Measurements from ENCODE around the gene ITGA3. TPM values are rescaled to one million over a fixed set of nuclear protein-coding genes. Genes with fewer than 3 reads are reported as not detected.

ITGA3 gene
- total and polyA plus RNA-seq, 2 experiments from 2014 or later: 105 to 330 TPM

DNA sequence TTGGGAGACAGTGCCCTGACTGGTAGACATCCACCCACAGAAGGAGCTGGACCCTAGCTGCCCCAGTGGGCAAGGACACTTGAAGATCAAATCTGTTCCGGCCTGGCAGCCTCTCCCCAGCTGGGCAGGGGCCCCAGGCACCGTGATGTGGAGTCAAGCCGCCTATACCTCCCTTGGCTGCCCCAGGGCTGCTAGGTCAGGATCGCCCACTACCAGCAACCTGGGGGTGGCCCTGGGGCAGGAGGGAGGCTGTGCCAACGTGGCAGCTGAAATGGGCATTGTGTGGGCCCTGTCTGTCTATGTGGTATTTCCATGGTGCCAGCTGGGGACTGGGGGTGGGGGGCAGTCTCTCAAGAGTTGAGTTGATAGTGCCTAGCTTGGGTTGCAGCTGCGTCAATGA is 40.2 kb downstream of the ITGA3 start:
- Histone ChIP-seq H3K4me3 (peak overlapping the region; percentile 86), H3K9me3 (ENCODE audit: low read depth) (no peaks in the 10 kb centered on the region), H3K9ac (peak overlapping the region; percentile 87), H3K4me2 (ENCODE audit: unreplicated experiment) (peak overlapping the region; percentile 93), H2AFZ (peak overlapping the region; percentile 86; the same call in 1 of the 2 replicates), H3K9me2 (ENCODE audit: insufficient read depth) (no peaks in the 10 kb centered on the region), H3K79me2 (ENCODE audit: insufficient read depth) (peaks cover 7% of the 10 kb centered on the region; the same call in 1 of the 2 replicates), H3K36me3 (ENCODE audit: low read depth) (0 out of 2 replicates have a peak, but pooled peaks cover 8% of the 10 kb centered on the region), H3F3A (ENCODE audit: insufficient read depth) (peaks cover 53% of the 10 kb centered on the region), H3K27ac (no peak overlapping the region), H3K4me1 (ENCODE audit: insufficient read depth) (peaks cover 15% of the 10 kb centered on the region), H4K20me1 (ENCODE audit: insufficient read depth) (no peaks in the 10 kb centered on the region), H3K27me3 (replicated peaks; ENCODE audit: insufficient read depth) (no peaks in the 10 kb centered on the region)
- TF ChIP-seq EZH2phosphoT487 (IDR thresholded peaks at IDR 0.05; ENCODE audit: insufficient read depth, low read depth) (no peak), EZH2 (IDR thresholded peaks at IDR 0.05; ENCODE audit: insufficient read depth, poor library complexity, severe bottlenecking) (no peak)
- in situ Hi-C loops (cut with MboI): loop anchor here (10.0 kb wide), 1 partner anchor 199 kb away; no protein-coding TSS in a partner anchor
- DNase-seq: peak; percentile 23
- WGBS, 2 experiments (ENCODE audit: low coverage in 1 of 2, low lambda C conversion rate in 2 of 2, missing lambda C conversion rate in 2 of 2): 8 to 12% methylated on average over 6 of the region's 6 CpGs

DNA sequence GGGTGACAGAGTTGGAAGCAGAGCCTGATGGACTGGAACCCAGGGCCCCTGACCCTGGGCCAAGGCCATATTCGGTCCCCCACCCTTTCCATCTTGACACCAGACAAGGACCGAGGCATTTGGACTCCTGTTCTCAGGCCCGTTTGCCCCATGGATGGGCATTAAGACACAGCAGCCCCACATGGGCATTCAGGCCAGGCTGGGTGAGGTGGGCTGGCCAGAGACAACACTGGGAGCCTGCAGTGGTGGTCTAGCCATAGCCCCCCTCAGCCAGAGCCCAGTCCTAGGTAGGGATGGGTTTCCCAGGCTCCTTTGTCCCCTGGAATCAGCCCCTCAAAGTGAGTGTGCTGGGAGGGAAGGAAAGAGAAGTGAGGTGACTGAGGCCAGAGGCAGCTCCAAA is 40.8 kb downstream of the ITGA3 start:
- 48 to 59% methylated on average over 3 of the region's 3 CpGs for WGBS, 2 experiments (ENCODE audit: low coverage in 1 of 2, low lambda C conversion rate in 2 of 2, missing lambda C conversion rate in 2 of 2)
- Histone ChIP-seq H2AFZ (no peak overlapping the region), H3K27ac (no peak overlapping the region), H3K4me3 (peak overlapping the region; percentile 86; the same call in 1 of the 2 replicates), H3F3A (ENCODE audit: insufficient read depth) (peaks cover 46% of the 10 kb centered on the region), H3K9me2 (ENCODE audit: insufficient read depth) (no peaks in the 10 kb centered on the region), H3K36me3 (ENCODE audit: low read depth) (0 out of 2 replicates have a peak, but pooled peaks cover 5% of the 10 kb centered on the region), H3K4me1 (ENCODE audit: insufficient read depth) (peaks cover 22% of the 10 kb centered on the region), H3K79me2 (ENCODE audit: insufficient read depth) (peaks cover 7% of the 10 kb centered on the region; the same call in 1 of the 2 replicates), H3K27me3 (replicated peaks; ENCODE audit: insufficient read depth) (no peaks in the 10 kb centered on the region), H3K4me2 (ENCODE audit: unreplicated experiment) (peak overlapping the region; percentile 93), H3K9ac (peak overlapping the region; percentile 87), H3K9me3 (ENCODE audit: low read depth) (no peaks in the 10 kb centered on the region), H4K20me1 (ENCODE audit: insufficient read depth) (no peaks in the 10 kb centered on the region)
- in situ Hi-C loops (cut with MboI): loop anchor here (10.0 kb wide), 1 partner anchor 198 kb away; no protein-coding TSS in a partner anchor
- TF ChIP-seq EZH2phosphoT487 (IDR thresholded peaks at IDR 0.05; ENCODE audit: insufficient read depth, low read depth): no peak
- TF ChIP-seq EZH2 (IDR thresholded peaks at IDR 0.05; ENCODE audit: insufficient read depth, poor library complexity, severe bottlenecking): no peak
- DNase-seq: no peak

DNA sequence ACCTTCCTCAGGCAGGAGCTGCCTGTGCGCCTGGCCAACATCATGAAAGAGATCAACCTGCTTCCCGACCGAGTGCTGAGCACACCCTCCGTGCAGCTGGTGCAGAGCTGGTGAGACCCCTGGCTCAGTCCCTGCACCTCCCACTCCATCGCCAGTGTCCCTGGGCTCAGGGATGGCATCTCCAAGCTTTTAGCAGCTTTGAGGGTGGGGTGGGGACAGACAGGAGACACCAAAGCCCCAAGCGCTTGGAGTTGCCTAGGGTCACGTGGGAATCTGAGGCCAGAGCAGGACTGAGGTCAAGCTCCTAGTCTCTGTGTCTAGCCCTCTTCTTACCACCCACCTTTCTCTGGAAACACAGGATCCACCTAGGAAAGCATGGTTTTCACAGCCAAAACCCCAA is 41.5 kb downstream of the ITGA3 start:
- no peak for TF ChIP-seq EZH2phosphoT487 (IDR thresholded peaks at IDR 0.05; ENCODE audit: insufficient read depth, low read depth)
- TF ChIP-seq EZH2 (IDR thresholded peaks at IDR 0.05; ENCODE audit: insufficient read depth, poor library complexity, severe bottlenecking): no peak
- Histone ChIP-seq H3K9me3 (ENCODE audit: low read depth) (no peaks in the 10 kb centered on the region), H3K36me3 (ENCODE audit: low read depth) (0 out of 2 replicates have a peak, but pooled peaks cover 5% of the 10 kb centered on the region), H3K4me2 (ENCODE audit: unreplicated experiment) (no peak overlapping the region), H3F3A (ENCODE audit: insufficient read depth) (peaks cover 39% of the 10 kb centered on the region), H3K4me1 (ENCODE audit: insufficient read depth) (peaks cover 28% of the 10 kb centered on the region), H2AFZ (no peak overlapping the region), H3K9me2 (ENCODE audit: insufficient read depth) (no peaks in the 10 kb centered on the region), H3K4me3 (no peak overlapping the region), H4K20me1 (ENCODE audit: insufficient read depth) (no peaks in the 10 kb centered on the region), H3K27me3 (replicated peaks; ENCODE audit: insufficient read depth) (no peaks in the 10 kb centered on the region), H3K79me2 (ENCODE audit: insufficient read depth) (peaks cover 7% of the 10 kb centered on the region; the same call in 1 of the 2 replicates), H3K9ac (no peak overlapping the region), H3K27ac (no peak overlapping the region)
- in situ Hi-C loops (cut with MboI): loop anchor here (10.0 kb wide), 1 partner anchor 197 kb away; no protein-coding TSS in a partner anchor
- WGBS, 2 experiments (ENCODE audit: low coverage in 1 of 2, low lambda C conversion rate in 2 of 2, missing lambda C conversion rate in 2 of 2): 68 to 69% methylated on average over 7 of the region's 7 CpGs
- DNase-seq: no peak

DNA sequence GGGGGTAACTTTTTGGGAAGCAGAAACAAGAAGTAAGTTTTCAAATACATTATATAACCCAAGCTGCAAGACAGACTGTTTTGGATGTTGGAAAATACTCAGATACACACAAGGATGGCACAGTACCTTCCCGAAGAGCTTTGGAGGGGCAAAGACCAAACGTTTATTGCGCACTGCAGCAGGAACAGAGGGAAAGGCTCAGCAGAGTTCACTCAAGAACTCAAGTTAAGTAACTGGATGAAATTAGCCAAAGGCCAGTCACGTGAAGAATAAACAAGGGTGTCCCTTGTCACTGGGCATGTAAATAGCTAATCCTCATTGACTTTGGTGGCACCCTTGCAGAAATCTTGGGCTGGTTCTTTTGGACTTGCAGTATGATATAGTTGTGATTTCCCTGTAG is 42.0 kb downstream of the ITGA3 start:
- Histone ChIP-seq H3K9me2 (ENCODE audit: insufficient read depth) (no peaks in the 10 kb centered on the region), H4K20me1 (ENCODE audit: insufficient read depth) (no peaks in the 10 kb centered on the region), H3K9me3 (ENCODE audit: low read depth) (no peaks in the 10 kb centered on the region), H3K79me2 (ENCODE audit: insufficient read depth) (peaks cover 7% of the 10 kb centered on the region; the same call in 1 of the 2 replicates), H3K4me1 (ENCODE audit: insufficient read depth) (peaks cover 28% of the 10 kb centered on the region), H3K27ac (no peak overlapping the region), H3K4me3 (no peak overlapping the region), H3K9ac (no peak overlapping the region), H3F3A (ENCODE audit: insufficient read depth) (peaks cover 35% of the 10 kb centered on the region), H3K36me3 (ENCODE audit: low read depth) (0 out of 2 replicates have a peak, but pooled peaks cover 5% of the 10 kb centered on the region), H3K27me3 (replicated peaks; ENCODE audit: insufficient read depth) (no peaks in the 10 kb centered on the region), H2AFZ (no peak overlapping the region), H3K4me2 (ENCODE audit: unreplicated experiment) (no peak overlapping the region)
- WGBS, 2 experiments (ENCODE audit: low coverage in 1 of 2, low lambda C conversion rate in 2 of 2, missing lambda C conversion rate in 2 of 2): 75 to 76% methylated on average over 4 of the region's 4 CpGs
- no peak for DNase-seq
- TF ChIP-seq EZH2 (IDR thresholded peaks at IDR 0.05; ENCODE audit: insufficient read depth, poor library complexity, severe bottlenecking): no peak
- no peak for TF ChIP-seq EZH2phosphoT487 (IDR thresholded peaks at IDR 0.05; ENCODE audit: insufficient read depth, low read depth)
- in situ Hi-C loops (cut with MboI): loop anchor here (10.0 kb wide), 1 partner anchor 197 kb away; no protein-coding TSS in a partner anchor
